ENCODE results near the gene CTU2. TPM values are rescaled to one million over a fixed set of nuclear protein-coding genes. Genes with fewer than 3 reads are reported as not detected.

Gene CTU2
- total RNA-seq, 1 donor from 2014 or later, result 11.6 TPM

DNA sequence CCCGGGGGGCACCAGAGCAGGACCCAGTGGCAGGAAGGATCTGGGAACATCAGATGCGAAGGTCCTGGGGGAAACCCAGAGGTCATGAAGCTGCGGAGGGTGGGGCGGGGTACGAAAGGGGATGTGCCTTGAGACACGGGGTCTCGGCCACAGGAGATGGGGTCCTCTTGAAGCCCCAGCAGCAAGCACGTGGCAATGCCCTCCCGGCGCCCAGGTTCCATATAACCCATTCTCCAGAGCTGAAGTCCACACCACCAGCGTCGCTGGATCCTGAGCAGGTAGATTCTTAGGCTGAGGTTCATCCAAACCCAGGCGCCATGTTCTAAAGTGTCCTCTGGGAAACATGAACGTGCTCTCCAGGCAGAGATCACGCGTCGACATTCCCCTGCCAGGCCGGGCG, 57.8 kb downstream of the CTU2 start:
- no peak for DNase-seq

- no peak for DNase-seq
Measured at GRCh38 chr16:88764913-88765349, 58.6 kb downstream of the CTU2 start.

Other genes with a start within 250 kb of the CTU2 start
- gene ZC3H18, start 136.1 kb upstream of the CTU2 start, total RNA-seq, result 15.3 and 17.3 TPM in 2 replicates
- not detected in 2 replicates for gene IL17C, start 67.9 kb upstream of the CTU2 start, total RNA-seq
- 135 and 286 TPM in 2 replicates for gene CYBA, start 55.5 kb upstream of the CTU2 start, total RNA-seq
- gene MVD, start 43.4 kb upstream of the CTU2 start, total RNA-seq, result 63.3 and 119 TPM in 2 replicates
- 0.09 TPM in 1 of 2 replicates, not detected in the other for gene SNAI3, start 20.0 kb upstream of the CTU2 start, total RNA-seq
- gene RNF166, start 95 bp upstream of the CTU2 start, total RNA-seq, result 11.6 and 15.1 TPM in 2 replicates
- gene PIEZO1, start 78.7 kb downstream of the CTU2 start, total RNA-seq, result 354 and 766 TPM in 2 replicates
- gene CDT1, start 97.3 kb downstream of the CTU2 start, total RNA-seq, result 5.8 and 22.2 TPM in 2 replicates
- 100 and 138 TPM in 2 replicates for gene APRT, start 105.4 kb downstream of the CTU2 start, total RNA-seq
- 25.0 and 26.3 TPM in 2 replicates for gene GALNS, start 150.4 kb downstream of the CTU2 start, total RNA-seq
- 31.6 and 46.6 TPM in 2 replicates for gene TRAPPC2L, start 150.6 kb downstream of the CTU2 start, total RNA-seq
- not detected in 2 replicates for gene PABPN1L, start 160.2 kb downstream of the CTU2 start, total RNA-seq

Data from dermis blood vessel endothelial cell (primary cell).